ENCODE data around the gene ELMO3. TPM values are rescaled to one million over a fixed set of nuclear protein-coding genes. Genes with fewer than 3 reads are reported as not detected.

The ELMO3 gene
- total and polyA plus RNA-seq, 2 of the 13 experiments (the other 11 are each of a cell fraction or from before 2014, with no cell fraction given) = 2.6 to 4.0 TPM

GRCh38 chr16:67207249-67208091 is 8.5 kb downstream of the ELMO3 start (continued):
- TF ChIP-seq ATF2 (CRISPR knock-in tag; IDR thresholded peaks at IDR 0.05) (no peak), GLMP (CRISPR knock-in tag; IDR thresholded peaks at IDR 0.05; ENCODE audit: borderline replicate concordance) (no peak), ZNF546 (CRISPR knock-in tag; conservative IDR thresholded peaks at IDR 0.05) (0 out of 2 replicates have a peak, but pooled peaks have one; percentile 26), NR2F6 (IDR thresholded peaks at IDR 0.05) (0 out of 2 replicates have a peak, but pooled peaks have one; percentile 49), NR2F6 (CRISPR knock-in tag; IDR thresholded peaks at IDR 0.05) (peak; percentile 67), BORCS8-MEF2B (CRISPR knock-in tag; IDR thresholded peaks at IDR 0.05) (peak; percentile 45; the same call in 1 of the 2 replicates), TFE3 (CRISPR knock-in tag; IDR thresholded peaks at IDR 0.05) (no peak), RXRA (CRISPR knock-in tag; IDR thresholded peaks at IDR 0.05) (peak; percentile 51; the same call in 1 of the 2 replicates), YY1 (IDR thresholded peaks at IDR 0.05; ENCODE audit: insufficient read depth, insufficient replicate concordance, low read depth, low read length) (peak; percentile 77), KLF6 (CRISPR knock-in tag; IDR thresholded peaks at IDR 0.05) (no peak), HBP1 (CRISPR knock-in tag; IDR thresholded peaks at IDR 0.05; ENCODE audit: low read depth) (0 out of 2 replicates have a peak, but pooled peaks have one; percentile 15), ZBTB43 (CRISPR knock-in tag; conservative IDR thresholded peaks at IDR 0.05) (no peak), SNAI1 (CRISPR knock-in tag; IDR thresholded peaks at IDR 0.05; ENCODE audit: borderline replicate concordance) (no peak), ZBTB4 (CRISPR knock-in tag; IDR thresholded peaks at IDR 0.05; ENCODE audit: borderline replicate concordance) (peak; percentile 61; the same call in 1 of the 2 replicates), NFIB (CRISPR knock-in tag; IDR thresholded peaks at IDR 0.05; ENCODE audit: borderline replicate concordance) (0 out of 2 replicates have a peak, but pooled peaks have one; percentile 56), ZNF768 (CRISPR knock-in tag; IDR thresholded peaks at IDR 0.05) (peak; percentile 53; the same call in 1 of the 2 replicates), NONO (IDR thresholded peaks at IDR 0.05) (no peak), NONO (CRISPR knock-in tag; conservative IDR thresholded peaks at IDR 0.05) (0 out of 2 replicates have a peak, but pooled peaks have one; percentile 41)

Data from HepG2 (cell line).